PC-3 (cell line): ENCODE measurements around the gene CASKIN2. TPM values are rescaled to one million over a fixed set of nuclear protein-coding genes. Genes with fewer than 3 reads are reported as not detected.

ENCODE experiments used
- ATAC-seq: fragments of 200-7000 bp; cut with Tn5 transposase; 2 replicates; pipeline ENCODE4 v1.9.1; 2020; ENCODE audit warnings: mild to moderate bottlenecking, moderate library complexity
- BruUV-seq: library from RNA; stranded (reverse); fragments of 400-500 nt; replicated peaks from 2 replicates; lab custom pipeline; 2021; lab: Mats Ljungman, UMichigan
- CTCF ChIA-PET: fragments of 300-600 bp; sonication (Branson Sonifier 250); formaldehyde crosslinking; loops from one replicate; lab custom pipeline; 2022; ENCODE audit warnings: antibody characterized with exemption; lab: Charles Lee
- POLR2A ChIA-PET: fragments of 300-600 bp; sonication (Branson Sonifier 250); formaldehyde crosslinking; loops from one replicate; lab custom pipeline; 2022; ENCODE audit warnings: antibody characterized with exemption; ENCODE audit not compliant: unreplicated experiment; lab: Charles Lee
- DNase-seq: peaks from one replicate; pipeline ENCODE4 v3.0.0-alpha.2; 2015
- H2AFZ ChIP-seq: fragments of 300-600 bp; sonication (generic); 2 replicates; pipeline ENCODE4 v1.6.0; 2016; ENCODE audit warnings: antibody characterized with exemption, low read length
- H3F3A ChIP-seq: fragments of 300-600 bp; sonication (generic); one replicate; pipeline ENCODE4 v1.6.0; 2017; ENCODE audit warnings: antibody characterized with exemption, low read length, control low read depth, mild to moderate bottlenecking; ENCODE audit not compliant: unreplicated experiment
- H3K27ac ChIP-seq: fragments of 300-600 bp; sonication (generic); 2 replicates; pipeline ENCODE4 v1.5.1; 2016; ENCODE audit warnings: mild to moderate bottlenecking, low read length
- H3K27me3 ChIP-seq: fragments of 300-600 bp; sonication (generic); 2 replicates; pipeline ENCODE4 v1.6.1; 2016; ENCODE audit warnings: low read length, mixed read lengths
- H3K36me3 ChIP-seq: fragments of 300-600 bp; sonication (generic); 2 replicates; pipeline ENCODE4 v1.6.1; 2016; ENCODE audit warnings: low read depth, mixed run types, low read length, mixed read lengths
- H3K4me1 ChIP-seq: fragments of 300-600 bp; sonication (generic); 2 replicates; pipeline ENCODE4 v1.5.1; 2016; ENCODE audit warnings: low read length; ENCODE audit not compliant: insufficient read depth
- H3K4me2 ChIP-seq: fragments of 300-600 bp; sonication (generic); 2 replicates; pipeline ENCODE4 v1.6.0; 2016; ENCODE audit warnings: low read length
- H3K4me3 ChIP-seq: fragments of 300-600 bp; sonication (generic); 2 replicates; pipeline ENCODE4 v1.5.1; 2016; ENCODE audit warnings: mild to moderate bottlenecking, low read length, mixed read lengths
- H3K79me2 ChIP-seq: fragments of 300-600 bp; sonication (generic); 2 replicates; pipeline ENCODE4 v1.6.1; 2017; ENCODE audit warnings: low read length, mixed read lengths
- H3K9ac ChIP-seq: fragments of 300-600 bp; sonication (generic); 2 replicates; pipeline ENCODE4 v1.6.0; 2016; ENCODE audit warnings: mild to moderate bottlenecking, low read length
- H3K9me2 ChIP-seq: fragments of 300-600 bp; sonication (generic); replicated peaks from 2 replicates; pipeline ENCODE4 v1.6.1; 2016; ENCODE audit warnings: mixed run types, low read length, mixed read lengths
- H3K9me3 ChIP-seq: fragments of 300-600 bp; sonication (generic); 2 replicates; pipeline ENCODE4 v1.6.1; 2016; ENCODE audit warnings: low read length, mixed read lengths
- H4K20me1 ChIP-seq: fragments of 300-600 bp; sonication (generic); 2 replicates; pipeline ENCODE4 v1.6.1; 2016; ENCODE audit warnings: low read length, mixed read lengths
- CTCF ChIP-seq: fragments of 300-600 bp; sonication (generic); conservative IDR thresholded peaks from 2 replicates; pipeline ENCODE4 v1.5.1; 2017; ENCODE audit warnings: antibody characterized with exemption, low read depth, mild to moderate bottlenecking, low read length
- EZH2 ChIP-seq: fragments of 300-600 bp; sonication (generic); IDR thresholded peaks from one replicate; pipeline ENCODE4 v1.6.1; 2017; ENCODE audit warnings: antibody characterized with exemption, mild to moderate bottlenecking, low read length; ENCODE audit not compliant: unreplicated experiment
- EZH2phosphoT487 ChIP-seq: fragments of 300-600 bp; sonication (generic); IDR thresholded peaks from 2 replicates; pipeline ENCODE4 v1.6.1; 2018; ENCODE audit warnings: mild to moderate bottlenecking, antibody characterized with exemption, low read length, borderline replicate concordance
- intact Hi-C: fragments of 100-400 bp; cut with micrococcal nuclease; formaldehyde crosslinking; loops from 2 replicates; pipeline ENCODE4 v1.9.0; 2023
- total RNA-seq: library from RNA; depleted of rRNA; stranded (reverse); fragments of >200 nt; gene quantifications from 2 replicates; pipeline ENCODE4 v1.2.3, GENCODE V29; 2014

CASKIN2 gene
- total RNA-seq, 1 experiment from 2014 or later = 22.0 TPM

GRCh38 chr17:75536366-75536765 lies 21.0 kb upstream of the CASKIN2 start:
- Histone ChIP-seq H3K9me3 (no peaks in the 10 kb centered on the region), H3K27ac (no peak overlapping the region), H3K4me2 (no peak overlapping the region), H4K20me1 (0 out of 2 replicates have a peak, but pooled peaks cover 4% of the 10 kb centered on the region), H3K9me2 (no peaks in the 10 kb centered on the region), H3K4me3 (no peak overlapping the region), H3K79me2 (peaks cover 18% of the 10 kb centered on the region), H3K36me3 (peaks cover 10% of the 10 kb centered on the region; the same call in 1 of the 2 replicates), H3K27me3 (no peaks in the 10 kb centered on the region), H2AFZ (no peak overlapping the region), H3K9ac (no peak overlapping the region), H3F3A (no peaks in the 10 kb centered on the region), H3K4me1 (peaks cover 4% of the 10 kb centered on the region; the same call in 1 of the 2 replicates)
- intact Hi-C loops = no loop called here
- no peak for ATAC-seq
- CTCF ChIA-PET = no interaction called here
- no peak for DNase-seq
- TF ChIP-seq EZH2phosphoT487 (no peak), CTCF (no peak), EZH2 (no peak)
- no TSS peak for BruUV-seq
- POLR2A ChIA-PET = no interaction called here

- CTCF ChIA-PET = no interaction called here
- TF ChIP-seq EZH2phosphoT487 = no peak
- TF ChIP-seq CTCF = no peak
- TF ChIP-seq EZH2 = no peak
- H3K9me2 ChIP-seq = no peaks in the 10 kb centered on the region
- ATAC-seq (no peak), DNase-seq (no peak)
- H3K27ac ChIP-seq = no peak overlapping the region
- H3F3A ChIP-seq = no peaks in the 10 kb centered on the region
- H3K9me3 ChIP-seq = no peaks in the 10 kb centered on the region
- no peak overlapping the region for H2AFZ ChIP-seq
- no peaks in the 10 kb centered on the region for H3K27me3 ChIP-seq
- H3K4me1 ChIP-seq = peaks cover 9% of the 10 kb centered on the region; the same call in 1 of the 2 replicates
- peaks cover 6% of the 10 kb centered on the region; the same call in 1 of the 2 replicates for H4K20me1 ChIP-seq
- no peak overlapping the region for H3K4me3 ChIP-seq
- BruUV-seq = no TSS peak
- peaks cover 17% of the 10 kb centered on the region for H3K79me2 ChIP-seq
- POLR2A ChIA-PET = no interaction called here
- no peak overlapping the region for H3K9ac ChIP-seq
- intact Hi-C loops = no loop called here
- peaks cover 10% of the 10 kb centered on the region; the same call in 1 of the 2 replicates for H3K36me3 ChIP-seq
- no peak overlapping the region for H3K4me2 ChIP-seq
These were observed 20.5 kb upstream of the CASKIN2 start for GRCh38 chr17:75535871-75536270.

GRCh38 chr17:75535119-75535537 lies 19.8 kb upstream of the CASKIN2 start:
- BruUV-seq = no TSS peak

More at GRCh38 chr17:75535119-75535537, 19.8 kb upstream of the CASKIN2 start:
- no peak overlapping the region for H3K4me2 ChIP-seq
- H3K4me3 ChIP-seq = no peak overlapping the region
- TF ChIP-seq CTCF (no peak), EZH2 (no peak), EZH2phosphoT487 (no peak)
- ATAC-seq (no peak), DNase-seq (no peak)
- no peak overlapping the region for H3K27ac ChIP-seq
- H3K9me2 ChIP-seq = no peaks in the 10 kb centered on the region
- H3K9me3 ChIP-seq = no peaks in the 10 kb centered on the region
- H3K27me3 ChIP-seq = no peaks in the 10 kb centered on the region
- peaks cover 13% of the 10 kb centered on the region for H3K79me2 ChIP-seq
- H3K9ac ChIP-seq = no peak overlapping the region
- no peak overlapping the region for H2AFZ ChIP-seq
- intact Hi-C loops = no loop called here
- H4K20me1 ChIP-seq = peaks cover 4% of the 10 kb centered on the region; the same call in 1 of the 2 replicates
- POLR2A ChIA-PET = interaction anchor here (0.6 kb wide), 1 partner anchor 79 kb away, joined by 3 read pairs; the partner anchor contains the start of gene TMEM94
- CTCF ChIA-PET = no interaction called here
- no peaks in the 10 kb centered on the region for H3F3A ChIP-seq
- peaks cover 10% of the 10 kb centered on the region; the same call in 1 of the 2 replicates for H3K4me1 ChIP-seq
- peaks cover 10% of the 10 kb centered on the region; the same call in 1 of the 2 replicates for H3K36me3 ChIP-seq
